Panc1 (cell line): ENCODE data around the gene OAS3.
A peak's percentile ranks its signal among the peaks of the same experiment; 100 is the strongest.

ENCODE experiments used
- CTCF ChIP-seq: fragments of 450-650 bp; IDR thresholded peaks from 2 replicates; pipeline ENCODE4 v1.5.1; 2017; ENCODE audit warnings: mild to moderate bottlenecking
- POLR2AphosphoS5 ChIP-seq: IDR thresholded peaks from 2 replicates; pipeline ENCODE4 v1.6.1; 2012; ENCODE audit warnings: mild to moderate bottlenecking, low read depth, low read length, moderate library complexity
- REST ChIP-seq, 2 experiments: IDR thresholded peaks; 2 replicates each; pipeline ENCODE4 v1.6.1; 2011 to 2012; ENCODE audit warnings: low read depth in 2 of 2, control low read depth in 1 of 2, low read length in 1 of 2, mild to moderate bottlenecking in 1 of 2, moderate library complexity in 1 of 2; ENCODE audit not compliant: insufficient read depth in 1 of 2
- SIN3A ChIP-seq: IDR thresholded peaks from 2 replicates; pipeline ENCODE4 v1.6.1; 2012; ENCODE audit warnings: low read depth, mild to moderate bottlenecking, low read length, moderate library complexity, borderline replicate concordance; ENCODE audit not compliant: insufficient read depth
- TCF7L2 ChIP-seq: IDR thresholded peaks from 2 replicates; pipeline ENCODE4 v1.6.1; 2011; ENCODE audit warnings: mild to moderate bottlenecking, low read depth, low read length, inconsistent platforms

DNA sequence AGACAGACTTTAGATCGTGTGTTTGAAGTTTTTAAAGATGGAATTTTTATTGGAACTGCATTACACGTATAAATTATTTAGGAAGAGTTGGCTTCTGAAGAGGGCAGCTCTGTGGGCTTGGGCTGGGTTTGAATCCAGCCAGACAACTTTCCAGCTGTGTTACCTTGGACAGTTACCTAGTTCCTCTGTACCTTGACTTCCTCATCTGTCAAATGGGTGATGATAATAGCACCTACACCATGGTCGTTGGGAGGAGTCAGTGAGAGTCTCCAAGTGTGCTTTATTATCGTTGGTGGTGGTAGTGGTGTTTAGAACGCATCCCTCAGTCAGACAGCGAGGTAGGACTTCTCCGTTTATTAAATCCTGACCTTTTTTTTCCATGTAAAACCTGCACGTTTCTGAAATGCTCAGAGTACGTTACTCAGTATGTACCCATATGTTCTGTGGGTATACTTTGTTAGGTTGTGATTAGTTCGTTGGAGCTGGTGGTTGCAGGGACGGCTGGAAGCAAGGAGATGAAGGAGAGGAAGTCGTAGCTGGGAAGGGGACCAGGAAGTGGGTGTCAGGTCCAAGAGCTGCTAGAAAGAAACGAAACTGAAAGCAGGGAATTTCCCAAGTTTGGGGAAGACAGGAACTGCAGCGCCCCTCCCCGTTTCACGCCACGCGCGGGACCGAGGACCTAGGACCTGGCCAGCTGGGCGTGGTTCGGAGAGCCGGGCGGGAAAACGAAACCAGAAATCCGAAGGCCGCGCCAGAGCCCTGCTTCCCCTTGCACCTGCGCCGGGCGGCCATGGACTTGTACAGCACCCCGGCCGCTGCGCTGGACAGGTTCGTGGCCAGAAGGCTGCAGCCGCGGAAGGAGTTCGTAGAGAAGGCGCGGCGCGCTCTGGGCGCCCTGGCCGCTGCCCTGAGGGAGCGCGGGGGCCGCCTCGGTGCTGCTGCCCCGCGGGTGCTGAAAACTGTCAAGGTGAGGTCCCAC, at the start of gene OAS3:
- no peak; the same call in 1 of the 2 replicates for TF ChIP-seq POLR2AphosphoS5
- TF ChIP-seq REST (IDR thresholded peaks at IDR 0.05; ENCODE audit: insufficient read depth in 1 of 2, low read depth in 2 of 2, low read length in 1 of 2), result peak; percentile 45 to 54; a peak in 2 of 4 replicates
- TF ChIP-seq CTCF, result no peak
- 0 out of 2 replicates have a peak, but pooled peaks have one; percentile 47 for TF ChIP-seq SIN3A
- no peak for TF ChIP-seq TCF7L2
